ENCODE measurements around the gene CD74. TPM values are rescaled to one million over a fixed set of nuclear protein-coding genes. Genes with fewer than 3 reads are reported as not detected.
A peak's percentile ranks its signal among the peaks of the same experiment; 100 is the strongest.

Gene CD74
- total and polyA plus RNA-seq, 10 of the 15 experiments (the other 5 are each of a cell fraction or from before 2014, with no cell fraction given): 1,387 to 11,063 (median 3,922) TPM

- TF ChIP-seq POLR2AphosphoS5 (IDR thresholded peaks at IDR 0.05; ENCODE audit: low read length) (peak; percentile 17), EGR1 (IDR thresholded peaks at IDR 0.05; ENCODE audit: borderline replicate concordance in 1 of 2, low read depth in 2 of 2, low read length in 2 of 2) (no peak), HSF1 (IDR thresholded peaks at IDR 0.05; ENCODE audit: low read depth, low read length) (no peak), TBL1XR1 (IDR thresholded peaks at IDR 0.05; ENCODE audit: low read depth, low read length) (no peak), CBX5 (IDR thresholded peaks at IDR 0.05; ENCODE audit: low read depth) (no peak)
- no peaks in the 10 kb centered on the region for H3K27me3 ChIP-seq (replicated peaks in 1 of 2; ENCODE audit: control insufficient read depth in 2 of 2, insufficient read depth in 2 of 2, low read length in 1 of 2)
- peaks cover 45 to 57% of the 10 kb centered on the region in 2 experiments for H3K36me3 ChIP-seq (ENCODE audit: control insufficient read depth in 2 of 2, insufficient read depth in 2 of 2, low read length in 1 of 2)
- no peak overlapping the region for H3K4me2 ChIP-seq (ENCODE audit: control insufficient read depth, insufficient read depth)
- BruUV-seq (replicated peaks): no TSS peak
- no peak for DNase-seq (ENCODE audit: low read depth, low spot score)
- ChIA-PET SMC1A (ENCODE audit: uncharacterized antibody, unreplicated experiment) (no interaction called here), POLR2A (no interaction called here), RAD21 (ENCODE audit: unreplicated experiment) (no interaction called here), CTCF (interaction anchor here (1.0 kb wide), 1 partner anchor 44 kb away, joined by 7 read pairs; no protein-coding TSS in a partner anchor)
- H3K4me1 ChIP-seq (ENCODE audit: control insufficient read depth, insufficient read depth, low read length): peaks cover 10% of the 10 kb centered on the region
- no peak for ATAC-seq
- no peak overlapping the region for H3K27ac ChIP-seq (ENCODE audit: control insufficient read depth, insufficient read depth)
- H3K9me3 ChIP-seq (replicated peaks; ENCODE audit: control insufficient read depth, insufficient read depth, low read length): no peaks in the 10 kb centered on the region
- WGBS (ENCODE audit: insufficient coverage, insufficient replicate concordance, low lambda C conversion rate, missing lambda C conversion rate): 67% methylated on average over 3 of the region's 3 CpGs
- intact Hi-C loops (cut with micrococcal nuclease; ENCODE audit: unreplicated experiment) (no loop called here), in situ Hi-C loops (cut with MboI) (no loop called here)
- no peak overlapping the region for H3K4me3 ChIP-seq
- no peak overlapping the region for H3K9ac ChIP-seq (ENCODE audit: control insufficient read depth, insufficient read depth, low read length)
- H3K79me2 ChIP-seq (ENCODE audit: control insufficient read depth, insufficient read depth, low read length): no peaks in the 10 kb centered on the region
- H4K20me1 ChIP-seq (ENCODE audit: control insufficient read depth, insufficient read depth): no peaks in the 10 kb centered on the region
- no peak overlapping the region for H2AFZ ChIP-seq (ENCODE audit: control insufficient read depth, low read depth, low read length)
- FAIRE-seq: no peak
Measured at GRCh38 chr5:150391986-150392385, 20.7 kb downstream of the CD74 start.

Measured in GM12878 (cell line).